ENCODE data around the gene SIGLEC11.
"Not testable (repeated sequence)": the region's sequence is repeated elsewhere in the genome, so short reads cannot be mapped to it uniquely, and the experiment has no call there.

Gene SIGLEC11

DNA sequence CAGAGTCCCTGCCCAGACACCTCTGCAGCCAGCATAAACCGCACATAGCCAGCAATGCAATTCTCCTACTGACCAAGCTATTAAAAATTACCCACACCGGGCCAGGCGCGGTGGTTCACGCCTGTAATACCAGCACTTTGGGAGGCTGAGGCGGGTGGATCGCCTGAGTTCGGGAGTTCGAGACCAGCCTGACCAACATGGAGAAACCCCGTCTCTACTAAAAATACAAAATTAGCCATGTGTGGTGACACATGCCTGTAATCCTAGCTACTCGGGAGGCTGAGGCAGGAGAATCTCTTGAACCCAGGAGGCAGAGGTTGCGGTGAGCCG, 36.1 kb downstream of the SIGLEC11 start:
- DNase-seq: not testable (repeated sequence)

DNA sequence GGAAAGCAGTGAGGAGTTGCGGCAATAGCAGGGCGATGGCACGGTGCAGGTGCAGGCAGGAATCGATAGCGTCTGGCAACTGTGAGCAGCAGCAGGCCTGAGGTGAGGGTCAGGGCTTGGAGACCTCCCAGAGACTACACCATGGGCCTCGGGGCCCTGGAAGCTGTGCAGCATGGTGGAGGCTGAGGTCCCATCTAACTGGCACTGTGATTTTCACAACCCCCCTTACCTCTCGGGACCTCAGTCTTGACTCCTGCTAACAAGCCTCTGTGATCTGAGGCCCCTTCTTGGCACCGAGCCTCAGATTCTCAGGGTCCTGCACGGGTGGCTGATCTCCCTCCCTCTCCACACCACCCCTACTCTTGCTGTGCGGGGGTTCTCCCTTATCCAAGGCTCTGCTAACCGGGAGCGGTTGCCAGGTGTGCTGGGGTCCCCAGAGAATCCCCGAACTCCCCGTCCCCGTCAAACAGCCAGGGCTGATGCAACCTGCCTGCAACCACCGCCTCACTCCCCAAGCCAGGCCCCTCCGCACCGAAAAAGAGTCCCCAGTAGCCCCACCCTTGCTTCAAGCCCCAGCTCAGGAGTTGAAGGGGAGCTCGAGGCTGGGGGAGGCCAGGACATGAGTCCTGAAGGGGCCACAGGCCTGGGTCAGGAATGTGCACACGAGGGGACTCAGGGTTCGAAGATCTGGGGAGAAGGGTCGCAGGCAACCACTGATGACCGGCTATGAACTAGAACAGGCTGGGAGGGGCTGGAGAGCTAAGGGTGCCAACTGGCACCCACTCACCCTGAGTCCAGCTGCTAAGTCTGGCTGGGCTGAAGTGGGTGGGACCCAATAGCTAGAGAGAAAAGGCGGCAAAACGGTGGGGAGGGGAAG, 36.7 kb downstream of the SIGLEC11 start:
- DNase-seq: no peak

DNA sequence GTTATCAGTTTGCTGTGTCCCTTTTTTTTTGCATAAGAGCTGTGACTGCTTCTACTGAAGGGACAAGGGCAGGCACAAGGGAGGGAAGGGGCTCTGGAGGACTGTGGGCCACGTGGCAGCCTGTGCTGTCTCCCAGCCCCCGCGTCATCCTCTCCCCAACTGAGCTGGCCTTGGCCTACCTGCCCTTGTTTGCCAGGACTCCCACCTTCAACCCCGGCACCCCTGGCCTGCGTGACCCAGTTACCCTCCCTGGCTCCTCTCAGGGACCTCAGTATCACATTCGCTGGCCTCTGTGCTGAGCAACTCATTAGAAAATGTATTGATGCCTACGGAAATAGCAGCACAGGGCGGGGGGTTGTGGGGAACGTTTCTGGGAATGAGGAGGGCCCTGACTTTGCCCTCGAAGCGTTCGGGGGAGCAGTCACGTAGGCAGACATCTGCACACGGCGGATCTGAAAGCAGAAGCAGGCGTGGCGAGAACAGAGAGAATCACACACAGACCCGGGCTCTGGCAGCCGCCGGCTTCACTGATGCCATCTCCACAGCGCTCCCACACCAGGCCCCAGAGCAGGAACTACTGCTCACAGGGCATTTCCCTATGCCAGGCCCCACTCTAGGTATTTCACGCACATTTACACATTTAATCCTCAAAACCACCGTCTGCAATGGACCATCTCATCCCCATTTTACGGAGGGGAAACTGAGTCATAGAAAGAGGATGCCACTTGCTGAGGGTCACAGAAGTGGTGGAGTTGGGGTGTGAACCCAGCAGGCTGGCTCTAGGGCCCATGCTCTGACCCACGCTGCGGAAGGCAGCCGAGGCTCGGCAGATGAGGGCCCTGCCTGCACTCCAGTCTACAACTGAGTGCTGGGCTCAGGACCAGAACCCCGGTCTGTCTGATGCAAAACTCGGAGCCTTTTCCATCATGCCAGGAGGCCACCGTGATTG, 37.6 kb downstream of the SIGLEC11 start:
- DNase-seq: no peak

DNA sequence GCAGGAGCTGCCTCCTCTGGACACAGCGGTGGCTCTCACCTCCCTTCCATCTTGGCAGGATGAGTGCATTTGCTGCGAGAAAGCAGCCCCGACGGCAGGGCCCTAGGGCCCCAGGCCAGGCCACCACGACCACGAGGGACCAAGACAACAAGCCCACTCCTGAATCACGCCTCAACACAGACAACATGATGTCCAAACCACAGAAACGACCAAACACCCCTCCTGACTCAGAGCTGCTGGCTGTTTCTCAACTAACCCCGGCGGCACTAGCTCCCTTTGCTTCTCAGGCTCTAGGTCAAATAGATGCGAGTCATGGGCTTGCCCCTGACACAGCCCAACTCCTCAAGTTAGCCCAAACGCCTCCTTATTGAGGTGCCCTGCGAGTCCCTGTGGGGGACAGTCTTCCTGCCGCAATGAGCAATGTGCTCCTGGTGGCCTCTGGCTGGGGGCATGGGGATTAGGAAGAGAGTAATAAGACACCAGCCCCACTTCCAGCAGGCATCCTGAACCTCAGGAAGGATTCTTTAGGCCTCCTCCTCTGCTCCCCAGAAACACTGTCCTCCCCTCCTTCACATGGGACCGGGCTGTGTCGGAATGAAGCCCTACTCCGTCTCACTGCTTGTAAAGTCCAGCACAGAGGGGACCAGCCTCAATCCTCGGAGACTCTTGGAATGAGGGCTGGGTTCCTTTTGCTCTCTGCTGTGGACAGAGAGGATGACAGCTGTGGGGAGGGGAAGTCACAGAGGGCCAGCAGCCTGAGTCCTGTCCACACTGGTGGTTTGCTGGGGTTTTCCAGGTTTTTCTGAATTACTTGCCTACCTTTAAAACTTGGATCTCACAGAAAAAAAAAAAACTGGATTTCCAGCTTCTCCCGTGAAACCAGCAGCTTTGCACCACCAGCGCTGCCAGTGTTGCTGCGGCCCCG, 38.8 kb downstream of the SIGLEC11 start:
- DNase-seq: no peak

DNA sequence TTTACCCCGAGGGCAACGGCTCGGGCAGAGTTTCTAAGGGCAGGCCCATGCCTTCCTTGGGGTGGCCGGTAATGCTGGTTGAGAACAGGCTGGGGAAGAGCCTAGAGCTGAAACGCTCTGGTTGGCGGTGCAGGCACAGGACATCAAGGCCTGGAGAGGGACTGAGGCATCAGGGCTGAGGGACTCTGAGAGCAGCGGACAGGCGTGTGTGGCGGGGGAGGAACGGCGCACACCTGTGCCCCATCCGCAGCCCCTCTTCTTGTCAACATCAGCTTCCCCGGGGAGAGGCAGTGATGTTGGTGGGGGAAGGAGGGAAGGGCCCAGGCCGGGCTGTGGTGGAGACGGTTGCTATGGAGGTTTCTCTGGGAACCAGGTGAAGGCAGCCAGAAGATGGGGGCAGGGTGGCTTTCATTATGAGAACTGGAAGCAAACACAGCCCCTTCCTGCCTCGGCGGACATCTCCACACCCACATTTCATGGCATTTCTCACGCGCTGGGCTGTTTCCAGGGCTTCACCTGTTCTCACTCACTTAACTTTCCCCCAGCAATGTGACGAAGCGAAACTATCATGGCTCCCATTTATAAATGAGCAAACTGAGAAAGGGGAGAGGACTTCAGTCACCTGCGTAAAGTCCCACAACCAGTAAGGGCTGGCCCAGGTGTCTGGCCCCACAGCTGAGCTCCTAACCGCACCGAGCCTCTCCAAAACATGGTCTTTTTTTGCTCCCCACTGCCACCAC, 40.2 kb downstream of the SIGLEC11 start:
- DNase-seq: no peak

DNA sequence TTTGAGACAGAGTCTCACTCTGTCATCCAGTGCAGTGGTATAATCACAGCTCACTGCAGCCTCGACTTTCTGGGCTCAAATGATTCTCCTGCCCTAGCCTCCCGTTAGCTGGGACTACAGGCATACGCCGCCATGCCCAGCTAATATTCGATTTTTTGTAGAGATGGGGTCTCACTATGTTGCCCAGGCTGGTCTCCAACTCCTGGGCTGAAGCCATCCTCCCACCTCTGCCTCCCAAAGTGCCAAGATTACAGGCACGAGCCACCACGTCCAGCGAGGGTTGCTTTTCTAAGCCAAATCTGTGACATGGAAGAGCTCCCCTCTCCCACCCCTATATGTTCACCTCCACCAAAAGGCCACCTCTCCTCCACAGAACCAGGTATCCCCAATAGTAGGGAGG, 42.9 kb downstream of the SIGLEC11 start:
- DNase-seq: no peak

DNA sequence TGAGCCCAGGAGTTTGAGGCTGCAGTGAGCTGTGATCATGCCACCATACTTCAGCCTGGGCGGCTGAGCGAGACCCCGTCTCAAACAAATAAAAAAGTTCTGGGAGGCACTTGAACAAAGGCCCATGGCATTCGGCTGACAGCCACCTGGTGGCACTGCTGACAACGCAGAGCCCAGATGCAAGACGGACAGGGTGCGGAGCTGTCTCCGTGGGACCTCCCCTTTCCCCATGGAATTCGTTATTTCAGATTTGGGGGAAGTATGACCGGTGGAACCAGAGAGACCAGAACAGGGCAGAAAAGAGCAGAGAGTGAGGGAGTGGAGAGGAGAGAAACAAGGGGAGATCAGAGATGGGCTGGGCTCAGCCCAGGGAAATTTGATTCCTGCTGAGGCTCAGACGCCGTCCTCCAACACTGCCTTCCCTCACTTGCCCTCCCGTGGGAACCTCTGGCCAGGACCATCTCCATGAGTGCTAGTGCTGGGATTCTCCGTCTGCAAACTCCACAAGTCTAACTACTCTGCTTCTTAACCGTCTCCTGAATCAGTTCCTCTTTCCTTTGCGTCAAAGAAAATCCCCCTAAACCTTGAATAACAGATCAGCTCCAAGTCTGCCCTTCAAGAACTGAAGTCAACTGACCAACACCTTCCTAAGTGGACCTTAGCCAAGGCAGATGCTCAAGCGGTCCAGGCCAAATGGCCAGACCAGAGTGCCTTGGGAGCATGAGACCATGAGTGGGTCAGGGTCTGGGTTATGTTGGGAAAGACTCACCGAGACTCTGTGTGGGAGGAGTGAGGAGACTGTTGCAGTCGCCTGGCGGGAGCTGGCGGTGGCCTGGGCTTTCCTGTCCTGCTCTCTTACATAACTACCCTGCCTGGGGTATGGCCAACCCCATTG, 43.9 kb downstream of the SIGLEC11 start:
- no peak for DNase-seq

DNA sequence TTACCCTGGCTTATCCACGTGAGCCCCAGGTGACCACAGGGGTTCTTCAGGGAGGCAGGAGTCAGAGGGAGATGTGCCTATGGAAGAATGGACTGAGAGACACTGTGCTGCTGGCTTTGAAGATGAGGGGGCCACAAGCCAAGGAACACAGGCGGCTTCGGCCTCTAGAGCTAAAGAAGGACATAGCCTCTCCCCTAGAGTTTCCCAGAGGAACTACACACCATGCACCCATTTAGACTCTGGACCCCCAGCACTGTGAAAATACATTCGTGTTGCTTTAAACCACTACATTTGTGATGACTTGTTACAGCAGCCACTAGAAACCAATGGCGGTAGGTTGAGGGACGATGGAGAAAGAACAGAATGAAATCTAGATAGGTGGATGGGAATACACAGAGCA, 45.7 kb downstream of the SIGLEC11 start:
- DNase-seq: no peak

DNA sequence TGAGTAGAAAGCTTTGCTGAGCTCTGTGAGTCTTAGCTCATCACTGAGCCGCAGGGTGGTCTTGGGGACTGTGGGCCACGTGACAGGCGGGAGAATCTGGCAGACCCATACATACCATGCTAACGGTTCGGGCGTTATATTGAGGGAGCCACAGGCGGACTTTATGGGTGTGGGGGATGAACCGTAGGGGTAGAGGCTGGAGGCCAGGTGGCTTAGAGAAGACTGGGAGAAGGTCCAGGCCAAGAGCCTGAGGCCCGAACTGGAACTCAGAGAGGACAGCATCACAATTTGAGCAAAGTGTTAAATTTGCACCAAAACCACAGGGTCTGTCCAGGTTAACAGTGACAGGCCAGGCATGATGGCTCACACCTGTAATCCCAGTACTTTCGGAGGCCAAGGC, 47.3 kb downstream of the SIGLEC11 start:
- no peak for DNase-seq

DNA sequence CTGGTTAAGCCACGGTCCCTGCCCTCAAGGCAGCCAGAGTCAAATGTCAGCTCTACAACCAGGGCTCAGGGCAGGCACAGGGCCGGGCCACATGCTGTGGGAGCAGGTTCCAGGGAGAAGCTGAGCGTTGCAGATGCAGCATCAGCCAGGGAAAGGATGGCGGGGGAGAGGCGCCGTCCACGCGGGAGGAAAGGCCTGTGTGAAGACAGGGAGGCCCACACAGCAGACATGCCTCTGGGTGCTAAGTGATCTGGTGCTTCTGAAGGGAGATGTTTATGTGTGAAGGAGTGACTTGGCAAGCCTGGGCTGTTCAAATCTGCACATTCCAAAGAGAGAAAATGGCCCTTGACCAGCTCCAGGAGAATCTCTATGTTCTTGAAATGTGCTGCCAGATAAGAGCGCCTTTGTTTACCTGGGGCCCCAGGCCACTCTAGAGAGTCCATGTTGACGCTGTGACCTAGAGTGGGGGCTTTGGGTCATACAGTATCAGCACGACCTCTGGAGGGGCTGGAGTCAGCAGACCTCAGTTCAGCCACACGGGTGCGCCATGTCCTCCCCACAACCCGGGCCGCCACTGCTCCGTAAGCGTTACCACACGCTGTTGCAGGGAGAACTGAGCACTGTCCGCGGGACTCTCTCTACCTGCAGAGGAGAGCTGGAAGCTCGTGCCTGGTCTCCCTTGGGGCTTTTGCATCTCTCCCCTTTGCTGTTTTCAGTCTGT, 47.8 kb downstream of the SIGLEC11 start:
- no peak for DNase-seq

DNA sequence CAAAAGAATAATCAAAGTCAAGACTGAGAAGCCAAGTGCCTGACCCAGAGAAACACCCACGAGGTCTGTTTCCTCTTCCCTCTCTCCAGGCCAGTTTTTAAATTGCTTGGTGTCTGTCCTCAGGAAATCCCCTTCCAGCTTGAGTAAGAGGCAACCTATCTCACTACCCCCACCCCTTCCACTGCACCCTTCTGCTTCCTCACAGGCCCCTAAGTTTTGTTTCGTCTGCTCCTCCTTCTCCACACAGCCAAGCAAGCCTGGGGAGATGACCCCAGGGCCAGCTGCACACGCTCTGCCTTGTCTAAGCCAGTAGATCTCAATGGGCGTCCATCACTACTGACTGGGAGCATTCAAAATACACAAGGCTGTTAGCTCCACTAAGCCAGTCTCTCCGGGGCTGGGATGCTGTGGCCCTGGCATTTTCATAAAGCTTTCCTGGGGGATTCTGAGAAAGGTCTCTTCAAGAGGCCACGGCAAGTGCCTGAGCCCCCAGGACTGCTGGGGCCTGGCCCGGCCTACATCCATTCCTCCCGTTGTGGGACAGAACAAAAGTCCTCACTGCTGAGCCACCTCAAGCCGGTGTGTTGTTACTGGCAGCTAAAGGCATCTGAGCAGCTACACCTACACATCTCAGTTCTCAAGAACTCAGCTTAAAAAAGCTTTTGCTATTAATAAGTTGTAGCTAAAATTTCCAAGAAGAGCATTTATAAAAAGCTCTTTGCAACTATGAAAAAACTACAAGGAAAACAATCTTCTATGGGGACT, 49.4 kb downstream of the SIGLEC11 start:
- no peak for DNase-seq

DNA sequence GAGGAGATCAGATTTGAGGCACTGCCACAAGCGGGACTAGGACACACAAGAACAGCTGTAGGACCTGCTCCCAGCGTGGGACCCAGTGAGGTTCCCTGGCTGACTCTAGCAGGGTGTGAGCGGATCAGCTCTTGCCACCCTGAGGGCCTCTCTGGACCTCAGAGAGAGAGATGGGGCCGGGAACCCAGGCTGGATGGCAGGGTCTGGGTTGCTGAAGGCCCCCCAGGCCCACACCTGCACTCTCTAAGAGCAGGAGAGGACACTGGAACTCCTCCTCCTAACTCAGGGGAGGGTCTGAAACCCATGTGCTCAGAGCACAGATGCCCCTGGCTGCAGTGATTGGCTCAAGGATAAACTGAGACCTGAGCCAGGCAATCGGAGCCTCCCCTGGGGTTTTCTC, 50.8 kb downstream of the SIGLEC11 start:
- no peak for DNase-seq

DNA sequence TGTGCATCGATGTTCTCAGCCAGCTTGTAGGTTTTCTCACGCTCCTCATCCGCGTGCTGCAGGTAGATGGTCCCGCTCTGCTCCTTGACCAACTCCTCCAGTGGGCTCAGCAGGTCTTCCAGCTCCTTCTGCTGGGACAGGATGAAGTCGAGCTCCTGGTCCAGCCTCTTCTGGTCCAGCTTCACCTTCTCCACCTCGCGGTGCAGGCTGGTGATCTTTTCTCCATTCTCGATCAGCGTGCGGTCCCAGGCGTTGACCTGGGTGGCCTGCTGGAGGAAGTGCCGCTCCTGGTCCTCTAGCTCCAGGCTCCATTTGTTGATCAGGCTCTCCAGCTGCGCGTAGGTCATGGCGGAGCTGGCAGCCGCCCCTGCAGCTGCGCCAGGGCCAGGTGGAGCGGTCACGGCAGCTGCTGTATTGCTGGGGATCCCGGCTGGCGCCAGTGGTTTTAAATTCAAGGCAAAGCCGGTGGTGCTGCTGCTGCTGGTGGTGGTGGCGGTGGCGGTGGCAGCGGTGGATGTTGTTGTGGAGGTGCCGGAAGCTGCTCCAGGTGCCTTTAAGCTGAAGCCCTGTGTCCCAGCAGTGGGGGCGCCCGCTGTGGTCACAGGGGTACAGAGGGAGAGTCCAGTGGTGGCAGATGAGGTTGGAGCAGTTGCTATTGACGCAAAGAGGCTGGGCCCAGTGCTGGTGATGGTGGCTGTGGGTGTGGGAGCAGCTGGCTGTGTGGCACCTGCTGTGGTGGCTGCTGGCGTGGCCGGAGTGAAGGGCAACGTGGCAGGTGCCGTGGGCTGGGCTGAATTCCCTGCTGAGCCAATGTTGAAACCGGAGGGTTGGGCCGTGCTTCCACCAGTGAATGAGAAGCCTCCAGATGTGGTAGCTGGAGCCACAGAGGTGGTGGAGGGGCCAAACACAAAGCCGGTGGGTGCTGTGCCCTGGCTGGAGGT, 52.2 kb downstream of the SIGLEC11 start:
- DNase-seq: no peak

DNA sequence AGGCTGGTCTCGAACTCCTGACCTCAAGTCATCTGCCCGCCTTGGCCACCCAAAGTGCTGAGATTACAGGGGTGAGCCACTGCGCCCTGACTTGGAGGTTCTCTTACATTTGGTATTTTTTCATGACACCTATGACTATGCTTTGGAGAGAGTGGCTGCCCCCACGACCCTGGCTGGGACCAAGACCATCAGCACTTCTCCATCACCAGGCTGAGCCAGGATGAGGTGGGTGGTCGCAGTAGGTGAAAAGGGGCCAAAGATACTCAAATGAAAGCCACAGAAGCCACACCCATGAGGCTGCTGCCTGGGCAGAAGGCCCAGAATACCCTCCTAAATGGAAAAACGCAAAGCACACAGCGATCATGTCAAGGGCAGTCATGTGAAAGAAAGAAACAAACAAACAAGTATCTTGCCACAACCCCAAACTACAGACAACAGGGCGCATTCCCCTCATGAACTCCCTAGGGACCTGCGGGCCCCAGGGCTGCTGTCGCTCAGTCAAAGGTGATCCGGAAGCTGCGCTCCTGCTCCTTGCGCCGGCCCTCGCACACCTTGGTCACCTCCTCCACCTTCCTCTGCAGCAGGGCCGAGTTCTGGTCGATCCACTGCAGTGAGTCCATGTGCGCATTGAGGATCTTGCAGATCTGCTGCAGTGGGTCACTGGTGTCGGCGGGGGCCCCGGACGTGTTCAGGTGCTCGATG, 53.1 kb downstream of the SIGLEC11 start:
- DNase-seq: no peak

DNA sequence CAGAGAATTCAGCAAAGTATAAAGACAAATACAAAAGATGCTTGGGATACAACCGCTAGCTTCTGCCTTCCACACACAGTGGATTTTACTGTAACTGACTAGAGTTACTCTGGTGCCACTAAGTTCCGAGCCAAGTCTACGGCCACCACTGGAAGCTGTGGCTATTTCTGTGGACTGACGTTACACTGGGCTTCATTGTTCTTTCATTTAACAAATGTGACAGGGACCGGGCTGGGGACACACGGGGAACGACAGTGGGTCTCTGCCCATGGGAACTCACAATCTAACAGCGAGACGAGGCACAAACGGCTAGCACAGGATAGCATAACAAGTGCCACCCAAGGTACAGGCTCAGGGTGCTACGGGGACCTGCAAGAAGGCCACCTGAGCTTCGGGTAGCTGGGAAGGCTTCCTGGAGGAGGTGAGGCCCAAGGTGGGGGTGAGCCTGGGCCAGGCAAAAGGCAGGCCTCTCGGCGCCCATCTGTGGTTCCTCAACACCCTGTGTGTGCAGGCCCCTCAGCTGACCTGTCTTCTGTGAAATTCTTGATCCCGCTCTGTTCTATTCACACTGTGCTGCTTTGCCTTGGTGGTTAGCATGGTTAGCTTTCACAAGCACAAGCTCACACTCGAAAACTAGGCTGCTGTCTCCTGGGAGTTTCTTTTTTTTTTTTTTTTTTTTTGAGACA, 54.0 kb downstream of the SIGLEC11 start:
- no peak for DNase-seq

DNA sequence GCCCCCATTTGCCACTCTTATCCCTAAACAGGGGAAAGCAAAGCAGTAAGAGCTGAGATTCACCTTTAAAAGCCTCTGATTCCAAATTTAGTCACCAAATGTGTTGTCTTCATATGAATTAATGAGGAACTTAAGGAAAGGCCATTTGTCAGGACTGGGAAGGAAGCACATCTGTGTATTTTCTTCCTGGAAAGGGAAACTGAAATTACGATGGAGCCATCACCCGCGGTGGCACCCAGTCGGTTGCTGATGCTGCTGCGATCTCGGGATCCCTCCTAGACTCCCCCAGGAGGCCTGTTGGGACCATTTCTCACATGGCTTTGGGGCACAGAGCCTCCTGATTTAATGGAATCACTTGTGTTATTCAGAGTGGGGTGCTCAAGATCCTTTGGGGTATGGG, 56.8 kb downstream of the SIGLEC11 start:
- DNase-seq: no peak

All from right forelimb (tissue), 1 donor.